GM21390 (cell line): Measurements from ENCODE around the gene CST6.
"Not testable (repeated sequence)": the region's sequence is repeated elsewhere in the genome, so short reads cannot be mapped to it uniquely, and the experiment has no call there.

Source experiments
- ATAC-seq: cut with Tn5 transposase; IDR thresholded peaks from one replicate; pipeline ENCODE4 v1.9.1; 2021; ENCODE audit not compliant: unreplicated experiment

Gene CST6

GRCh38 chr11:66014804-66015453 lies 3.1 kb downstream of the CST6 start:
- ATAC-seq: no peak

- no peak for ATAC-seq
Observed at GRCh38 chr11:66015454-66015881, 3.7 kb downstream of the CST6 start.

- no peak for ATAC-seq
Observed at GRCh38 chr11:66015936-66016792, 4.4 kb downstream of the CST6 start.

GRCh38 chr11:66016793-66017177 lies 5.0 kb downstream of the CST6 start:
- no peak for ATAC-seq

- ATAC-seq: no peak
Observed at GRCh38 chr11:66017321-66017720, 5.5 kb downstream of the CST6 start.

- ATAC-seq: no peak
Observed at GRCh38 chr11:66020212-66020611, 8.4 kb downstream of the CST6 start.

- ATAC-seq: no peak
Observed at GRCh38 chr11:66020618-66021357, 9.0 kb downstream of the CST6 start.

GRCh38 chr11:66022401-66023185 lies 10.8 kb downstream of the CST6 start:
- no peak for ATAC-seq

GRCh38 chr11:66023186-66023440 lies 11.3 kb downstream of the CST6 start:
- not testable (repeated sequence) for ATAC-seq

- no peak for ATAC-seq
Observed at GRCh38 chr11:66026017-66026529, 14.3 kb downstream of the CST6 start, which contains the start of gene CATSPER1. TSS of gene CATSPER1 (minus strand) at chr11:66026479. CDS start at chr11:66026379, 100 bp downstream.

GRCh38 chr11:66032957-66033735 lies 21.3 kb downstream of the CST6 start:
- no peak for ATAC-seq

- ATAC-seq: no peak
Observed at GRCh38 chr11:66035653-66036333, 24.0 kb downstream of the CST6 start.

GRCh38 chr11:66036334-66036710 lies 24.5 kb downstream of the CST6 start:
- no peak for ATAC-seq

- no peak for ATAC-seq
Observed at GRCh38 chr11:66037327-66037726, 25.5 kb downstream of the CST6 start.

- ATAC-seq: no peak
Observed at GRCh38 chr11:66039765-66040164, 28.0 kb downstream of the CST6 start.

- no peak for ATAC-seq
Observed at GRCh38 chr11:66042227-66042995, 30.6 kb downstream of the CST6 start.

- no peak for ATAC-seq
Observed at GRCh38 chr11:66042996-66043906, 31.4 kb downstream of the CST6 start.

- ATAC-seq: no peak
Observed at GRCh38 chr11:66044757-66045156, 32.9 kb downstream of the CST6 start.
